HG02852 (cell line): ENCODE measurements around the gene ATP5MG.

Source experiments
- ATAC-seq: cut with Tn5 transposase; IDR thresholded peaks from one replicate; pipeline ENCODE4 v1.9.1; 2021; ENCODE audit warnings: mild to moderate bottlenecking, moderate library complexity; ENCODE audit not compliant: unreplicated experiment

ATP5MG gene

GRCh38 chr11:118441770-118442275, 40.4 kb downstream of the ATP5MG start:
- no peak for ATAC-seq

DNA sequence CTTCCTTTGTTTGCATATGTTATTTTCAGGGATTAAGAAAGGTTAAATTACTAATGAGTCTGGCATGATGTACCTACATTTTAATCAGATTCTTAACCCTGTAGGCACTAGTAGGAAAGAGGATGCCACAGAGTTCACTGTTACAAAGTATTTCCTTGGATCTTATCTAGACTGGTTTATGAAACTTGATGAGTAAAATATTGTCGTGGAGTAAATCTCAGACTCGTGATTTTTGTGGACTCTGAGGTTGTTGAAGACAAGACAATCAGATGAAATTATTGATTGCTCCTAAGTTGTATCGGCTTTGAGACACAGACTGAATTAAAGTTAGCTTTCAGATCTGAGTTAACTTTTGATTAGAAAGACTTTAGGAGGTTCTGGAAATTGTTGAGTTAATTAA, 40.9 kb downstream of the ATP5MG start:
- ATAC-seq, result no peak

GRCh38 chr11:118442908-118443589, 41.6 kb downstream of the ATP5MG start:
- no peak for ATAC-seq

- ATAC-seq, result no peak
Observed at GRCh38 chr11:118443590-118444218, 42.3 kb downstream of the ATP5MG start.

DNA sequence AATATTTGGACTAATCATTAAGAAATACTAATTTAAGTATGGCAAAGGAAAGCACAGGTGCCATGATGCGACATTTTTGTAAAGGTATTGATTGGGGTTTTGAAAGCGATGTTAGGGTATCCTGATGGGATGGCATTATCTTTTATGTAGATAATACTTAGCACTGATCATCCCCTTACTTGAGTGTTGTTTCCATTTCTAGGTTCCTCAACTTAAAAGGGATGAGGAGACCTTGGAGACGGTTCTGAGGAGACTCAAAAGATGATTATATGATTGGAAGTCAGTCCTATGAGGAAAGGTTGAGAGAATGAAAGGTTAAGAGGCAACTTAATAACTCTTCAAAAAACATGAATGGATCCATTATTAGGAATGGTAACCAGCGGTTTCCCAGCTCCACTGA, 46.0 kb downstream of the ATP5MG start:
- no peak for ATAC-seq

GRCh38 chr11:118448294-118448693, 46.9 kb downstream of the ATP5MG start:
- ATAC-seq, result peak; percentile 78

DNA sequence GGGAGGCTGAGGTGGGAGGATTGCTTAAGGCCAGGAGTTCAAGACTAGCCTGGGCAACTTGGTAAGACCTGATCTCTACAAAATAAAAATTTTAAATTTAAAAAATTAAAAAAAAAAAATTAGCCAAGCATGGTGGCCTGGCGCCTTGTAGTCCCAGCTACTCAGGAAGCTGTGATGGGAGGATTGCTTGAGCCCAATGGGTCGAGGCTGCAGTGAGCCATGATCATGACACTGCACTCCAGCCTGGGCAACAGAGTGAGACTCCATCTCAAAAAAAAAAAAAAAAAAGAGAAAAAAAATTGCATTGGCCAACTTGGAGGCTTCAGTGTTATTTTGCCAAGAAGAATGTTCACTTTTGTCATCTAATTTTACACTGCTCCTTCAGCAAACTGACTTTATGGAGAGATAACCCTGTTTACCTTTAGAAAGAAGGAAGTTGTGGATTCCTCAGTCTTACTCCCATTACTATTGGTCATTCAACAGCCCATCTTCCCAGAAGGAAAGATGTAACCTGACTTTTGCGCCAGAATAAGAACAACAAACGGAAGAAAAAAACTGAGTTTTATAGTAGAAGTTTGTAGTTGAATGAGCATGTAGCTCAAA, 48.0 kb downstream of the ATP5MG start:
- no peak for ATAC-seq

- no peak for ATAC-seq
Observed at GRCh38 chr11:118450451-118450850, 49.0 kb downstream of the ATP5MG start.
